K562 (cell line): ENCODE data around the gene CATSPER4. TPM values are rescaled to one million over a fixed set of nuclear protein-coding genes. Genes with fewer than 3 reads are reported as not detected.

Experiments used
- AFF4 ChIP-seq: sonication (generic); formaldehyde crosslinking; IDR thresholded peaks from 2 replicates; pipeline ENCODE4 v1.8.0; 2023; ENCODE audit warnings: mild to moderate bottlenecking, missing genetic modification reagents
- ARHGAP35 ChIP-seq: fragments of 450-650 bp; IDR thresholded peaks from 2 replicates; pipeline ENCODE4 v1.6.1; 2018; ENCODE audit not compliant: partially characterized antibody
- JUND ChIP-seq, 2 experiments: IDR thresholded peaks; 2 replicates in 1 of 2; 3 replicates in 1 of 2; pipeline ENCODE4 v1.6.1; 2011; ENCODE audit warnings: borderline replicate concordance in 2 of 2, low read depth in 2 of 2, low read length in 2 of 2, improper control_type of control experiment in 1 of 2, missing biosample characterization in 1 of 2, missing genetic modification characterization in 1 of 2, missing genetic modification reagents in 1 of 2
- KLF10 ChIP-seq: fragments of 250-450 bp; sonication (Bioruptor Pico); IDR thresholded peaks from 2 replicates; pipeline ENCODE4 v1.6.1; 2021; ENCODE audit warnings: matching md5 sums
- MBD2 ChIP-seq: sonication (generic); IDR thresholded peaks from 2 replicates; pipeline ENCODE4 v1.6.1; 2016; ENCODE audit warnings: low read depth, borderline replicate concordance
- MEF2D ChIP-seq: conservative IDR thresholded peaks from 2 replicates; pipeline ENCODE4 v1.6.1; 2016; ENCODE audit warnings: low read depth, missing genetic modification characterization, missing compliant biosample characterization
- PBX2 ChIP-seq, 2 experiments: IDR thresholded peaks in 1 of 2; conservative IDR thresholded peaks in 1 of 2; 2 replicates each; pipeline ENCODE4 v1.6.1; 2016; ENCODE audit warnings: low read depth in 2 of 2, mild to moderate bottlenecking in 1 of 2, missing compliant biosample characterization in 1 of 2, missing genetic modification characterization in 1 of 2, moderate library complexity in 1 of 2
- POLR2AphosphoS5 ChIP-seq: IDR thresholded peaks from 2 replicates; pipeline ENCODE4 v1.6.1; 2011; ENCODE audit warnings: mild to moderate bottlenecking, low read depth, low read length, moderate library complexity; ENCODE audit not compliant: control insufficient read depth, insufficient read depth
- RBM17 ChIP-seq: fragments of 200-400 bp; formaldehyde crosslinking; IDR thresholded peaks from 2 replicates; pipeline ENCODE4 v1.6.1; 2017; ENCODE audit warnings: low read depth, mild to moderate bottlenecking, low read length, borderline replicate concordance
- RNF219 ChIP-seq: fragments of 250-450 bp; sonication (Bioruptor Pico); IDR thresholded peaks from 2 replicates; pipeline ENCODE4 v1.5.0; 2022; ENCODE audit warnings: mild to moderate bottlenecking
- TAL1 ChIP-seq: fragments of 450-650 bp; IDR thresholded peaks from 2 replicates; pipeline ENCODE4 v1.6.1; 2016; ENCODE audit warnings: mild to moderate bottlenecking
- THRA ChIP-seq: fragments of 450-650 bp; IDR thresholded peaks from 2 replicates; pipeline ENCODE4 v1.6.1; 2017; ENCODE audit warnings: mild to moderate bottlenecking, moderate library complexity
- ZC3H8 ChIP-seq: fragments of 450-650 bp; IDR thresholded peaks from 2 replicates; pipeline ENCODE4 v1.6.1; 2017
- ZNF354B ChIP-seq: fragments of 250-450 bp; sonication (Bioruptor Pico); IDR thresholded peaks from 2 replicates; pipeline ENCODE4 v1.4.0; 2020
- polyA plus RNA-seq, 8 experiments: library from polyadenylated mRNA; depleted of rRNA in 4 of 8; stranded (reverse) in 5 of 8; unstranded in 3 of 8; fragments of >200 nt; fragmentation: Nextera tagmentation in 2 of 8; fragmentation: Illumina TruSeq in 1 of 8; extraction: Ambion mirVana in 2 of 8; extraction: Trizol in 1 of 8; gene quantifications; 2 replicates each; pipeline versions ENCODE4 v1.2.1 to v1.2.3, GENCODE V29; 2011 to 2014; ENCODE audit warnings: inconsistent platforms in 1 of 8, missing spikeins in 1 of 8
- total RNA-seq, 7 experiments: library from RNA; depleted of rRNA in 6 of 7; stranded (reverse); fragments of >200 nt in 6 of 7; fragmentation: Illumina TruSeq in 2 of 7; extraction: Trizol in 2 of 7; gene quantifications; 2 replicates each; pipeline versions ENCODE4 v1.2.1 to v1.2.3, GENCODE V29; 2011 to 2021; ENCODE audit warnings: low replicate concordance in 1 of 7

The CATSPER4 gene
- total and polyA plus RNA-seq, 9 of the 15 experiments (the other 6 are each of a cell fraction or from before 2014, with no cell fraction given), result 0.04 to 0.13 TPM; not detected in 7

GRCh38 chr1:26164036-26164860, 26.2 kb upstream of the CATSPER4 start (continued):
- TF ChIP-seq MBD2, result no peak
- TF ChIP-seq RNF219 (CRISPR knock-in tag), result no peak
- TF ChIP-seq ARHGAP35, result no peak
- TF ChIP-seq JUND (IDR thresholded peaks at IDR 0.05; ENCODE audit: borderline replicate concordance, low read depth, low read length), result no peak
- TF ChIP-seq JUND (tag; IDR thresholded peaks at IDR 0.05; ENCODE audit: borderline replicate concordance, low read depth, low read length), result no peak
- TF ChIP-seq ZNF354B (CRISPR knock-in tag), result no peak
- TF ChIP-seq AFF4 (CRISPR knock-in tag), result 0 out of 2 replicates have a peak, but pooled peaks have one; percentile 66
- TF ChIP-seq MEF2D (tag), result no peak
- TF ChIP-seq RBM17, result no peak
- TF ChIP-seq TAL1, result no peak
- TF ChIP-seq PBX2 (CRISPR knock-in tag; IDR thresholded peaks at IDR 0.05; ENCODE audit: low read depth), result no peak
- TF ChIP-seq PBX2 (tag; conservative IDR thresholded peaks at IDR 0.05; ENCODE audit: low read depth), result no peak
- TF ChIP-seq THRA, result no peak
- no peak for TF ChIP-seq ZC3H8
- TF ChIP-seq KLF10 (CRISPR knock-in tag), result no peak
- no peak for TF ChIP-seq POLR2AphosphoS5
